ENCODE results near the gene FCN2.
"Not testable (repeated sequence)": the region's sequence is repeated elsewhere in the genome, so short reads cannot be mapped to it uniquely, and the experiment has no call there.

FCN2 gene

DNA sequence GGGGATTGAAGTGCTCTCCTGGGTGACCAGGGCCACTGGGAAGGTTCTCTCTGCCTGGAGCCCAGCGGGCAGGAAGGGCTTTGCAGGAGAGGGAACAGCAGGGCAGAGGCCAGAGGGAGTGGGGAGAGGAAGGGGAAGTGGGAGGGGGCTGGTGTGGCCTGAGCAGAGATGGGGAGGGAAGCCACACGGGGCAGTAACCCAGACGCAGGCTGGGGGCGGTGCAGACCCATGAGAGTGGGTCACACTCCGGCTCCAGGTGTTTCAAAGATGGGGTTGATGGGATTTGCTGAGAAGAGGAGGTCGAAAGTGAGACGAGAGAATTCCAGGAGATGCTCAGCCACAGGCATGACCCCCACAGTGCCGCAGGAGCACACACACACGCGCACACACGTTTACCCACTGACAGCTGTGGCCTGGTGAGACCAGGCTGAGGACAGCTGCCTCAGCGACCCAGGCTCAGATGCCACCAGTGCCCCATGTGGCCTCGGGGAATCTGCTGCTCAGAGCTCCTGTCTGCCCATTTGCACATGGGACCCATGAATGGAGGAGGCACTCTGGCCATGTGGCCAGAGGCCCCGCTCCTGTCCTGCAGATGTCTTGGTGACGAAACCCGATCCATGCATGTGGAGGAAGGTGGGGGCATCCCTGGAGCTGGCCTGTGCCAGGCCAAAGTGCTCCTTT, 32.7 kb upstream of the FCN2 start:
- DNase-seq = no peak

DNA sequence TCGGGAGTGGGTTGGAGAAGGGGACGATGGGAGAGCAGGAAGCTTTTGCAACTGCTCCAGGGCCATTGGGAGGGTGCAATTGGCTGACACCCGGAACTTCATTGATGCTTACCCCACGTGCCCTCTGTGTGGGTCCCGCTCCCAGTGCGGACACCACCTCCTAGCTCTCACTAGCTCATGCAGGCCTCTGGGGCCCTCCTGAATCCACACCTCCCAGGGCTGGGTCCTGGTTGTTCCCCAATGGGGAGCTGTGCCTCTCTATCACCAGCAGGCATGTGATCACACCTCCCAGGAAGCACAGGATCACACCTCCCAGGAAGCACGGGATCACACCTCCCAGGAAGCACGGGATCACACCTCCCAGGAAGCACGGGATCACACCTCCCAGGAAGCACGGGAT, 32.1 kb upstream of the FCN2 start:
- no peak for DNase-seq

DNA sequence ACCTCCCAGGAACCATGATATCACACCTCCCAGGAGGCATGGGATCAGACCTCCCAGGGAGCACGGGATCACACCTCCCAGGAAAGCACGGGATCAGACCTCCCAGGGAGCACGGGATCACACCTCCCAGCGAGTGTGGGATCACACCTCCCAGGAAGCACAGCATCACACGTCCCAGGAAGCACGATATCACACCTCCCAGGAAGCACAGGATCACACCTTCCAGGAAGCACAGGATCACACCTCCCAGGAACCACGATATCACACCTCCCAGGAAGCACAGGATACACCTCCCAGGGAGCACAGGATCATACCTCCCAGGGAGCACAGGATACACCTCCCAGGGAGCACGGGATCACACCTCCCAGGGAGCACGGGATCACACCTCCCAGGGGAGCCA, 30.0 kb upstream of the FCN2 start:
- no peak for DNase-seq

DNA sequence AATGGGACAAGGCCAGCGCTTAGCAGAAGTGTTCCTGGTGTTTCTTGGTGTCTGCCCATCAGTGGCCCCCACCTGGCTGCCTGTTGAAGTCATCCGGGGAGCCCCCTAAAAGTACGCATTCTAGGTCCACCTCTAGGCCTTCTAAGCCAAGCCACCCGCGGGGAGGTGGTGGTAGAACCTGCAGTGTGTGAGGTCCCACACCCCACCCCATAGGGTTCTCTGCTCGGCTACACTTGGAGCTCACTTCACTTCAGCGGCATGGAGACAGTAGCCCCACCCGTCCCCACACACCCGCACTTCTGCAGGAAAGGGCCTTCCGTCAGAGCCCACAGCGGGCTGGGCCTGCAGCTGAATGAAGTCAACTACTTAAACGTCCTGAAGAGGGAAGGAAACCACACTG, 29.6 kb upstream of the FCN2 start:
- no peak for DNase-seq

DNA sequence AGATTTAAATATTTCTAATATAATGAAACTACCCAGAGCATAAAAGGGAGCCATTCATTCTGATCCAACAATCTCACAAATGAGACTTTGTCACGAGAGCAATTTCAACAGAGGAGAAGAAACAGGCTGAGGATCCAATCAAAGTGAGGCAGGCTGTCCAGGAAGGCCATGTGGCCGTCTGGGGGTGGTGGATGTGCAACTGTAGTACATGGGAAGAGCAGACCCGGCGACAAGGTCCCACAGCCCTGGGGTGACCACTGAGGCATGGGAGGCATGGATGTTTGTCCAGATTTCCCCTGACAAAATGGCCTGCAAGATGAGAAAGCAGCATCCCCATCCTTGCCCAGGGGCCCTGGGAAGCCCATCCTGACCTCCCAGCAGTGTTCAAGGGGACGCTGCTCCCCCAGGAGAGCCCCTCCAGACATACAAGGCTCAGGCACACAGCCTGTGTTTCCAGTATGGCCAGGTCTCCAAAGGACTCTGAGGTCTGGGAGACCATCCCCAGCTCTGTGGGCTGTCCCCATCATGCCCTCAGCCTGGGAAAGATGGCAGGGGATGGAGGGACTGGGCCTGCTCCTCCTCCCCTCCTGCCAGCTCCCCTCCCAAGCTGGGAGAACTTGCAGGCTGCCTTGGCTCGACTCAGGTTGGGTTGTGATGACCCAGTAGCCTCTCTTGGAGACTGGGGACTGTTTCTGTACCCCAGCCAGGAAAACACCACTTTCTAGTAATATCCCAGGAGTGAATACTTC, 27.5 kb upstream of the FCN2 start:
- no peak for DNase-seq

DNA sequence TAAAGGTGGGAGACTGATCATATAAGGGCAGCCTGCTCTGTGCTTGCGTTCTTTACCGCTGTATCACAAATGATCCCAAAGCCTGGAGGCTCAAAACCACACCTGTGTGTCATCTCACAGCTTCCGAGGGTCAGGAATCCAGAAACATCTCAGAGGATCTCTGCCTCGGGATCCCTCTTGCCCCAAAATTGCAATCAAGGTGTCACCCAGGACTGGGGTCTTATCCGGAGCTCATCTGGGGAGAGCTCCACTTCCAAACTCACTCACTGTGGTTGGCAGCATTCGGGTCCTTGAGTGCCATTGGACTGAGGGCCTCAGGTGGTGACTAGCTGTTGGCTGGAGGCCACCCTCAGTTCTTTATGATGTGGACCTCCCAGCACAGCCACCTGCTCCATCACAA, 26.7 kb upstream of the FCN2 start:
- no peak for DNase-seq

DNA sequence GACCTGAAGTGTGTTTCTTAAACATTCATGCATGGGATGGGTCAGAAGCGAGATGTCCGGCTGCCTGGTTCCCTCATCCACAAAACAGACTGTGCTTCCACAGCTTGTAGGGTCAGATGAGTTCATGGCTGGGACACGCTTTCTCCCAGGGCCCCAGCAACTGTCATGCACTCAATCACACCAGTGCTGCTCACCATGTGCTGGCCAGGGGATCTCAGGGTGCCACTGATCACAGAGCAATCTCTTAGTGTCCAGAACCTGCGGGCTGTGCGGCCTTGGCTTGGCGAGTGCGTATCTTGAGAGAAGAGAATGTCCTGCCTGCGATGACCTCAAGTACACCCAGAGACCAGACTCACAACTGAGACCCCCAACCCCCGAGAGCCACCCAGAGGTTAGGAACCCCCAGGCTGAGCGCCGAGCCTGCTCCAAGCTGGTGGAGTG, 26.0 kb upstream of the FCN2 start:
- no peak for DNase-seq

DNA sequence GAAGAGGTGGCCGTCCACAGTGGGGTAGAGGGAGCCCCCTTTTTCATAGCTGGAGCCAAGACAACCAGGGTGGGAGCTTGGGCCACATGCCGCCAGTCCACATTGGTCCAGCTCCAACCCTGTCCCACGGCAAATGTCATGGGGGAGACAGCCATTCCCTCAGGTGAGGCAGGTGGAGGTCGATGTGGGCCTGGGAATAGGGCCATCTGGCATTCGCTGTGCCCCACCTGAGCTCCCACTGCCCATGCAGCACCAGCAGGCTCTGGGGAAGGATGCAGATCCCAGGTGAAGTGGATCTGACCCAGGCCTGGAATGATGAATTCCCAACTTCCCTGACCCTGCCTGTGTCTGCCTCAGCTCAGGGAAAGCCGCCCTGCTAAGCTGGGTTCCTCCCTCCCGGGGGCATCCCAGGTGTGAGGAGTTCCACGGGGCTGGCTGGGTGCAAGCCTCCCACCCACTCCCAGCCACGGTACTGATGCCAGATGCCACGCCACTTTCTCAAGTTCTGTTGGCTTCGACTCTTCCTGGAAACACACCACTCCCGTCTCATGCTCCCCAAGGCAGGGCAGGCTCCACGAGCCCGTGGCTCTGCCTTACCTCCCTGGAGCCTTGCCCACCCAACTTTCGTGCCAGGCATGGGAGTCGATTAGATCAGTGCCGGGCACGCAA, 25.2 kb upstream of the FCN2 start:
- no peak for DNase-seq

DNA sequence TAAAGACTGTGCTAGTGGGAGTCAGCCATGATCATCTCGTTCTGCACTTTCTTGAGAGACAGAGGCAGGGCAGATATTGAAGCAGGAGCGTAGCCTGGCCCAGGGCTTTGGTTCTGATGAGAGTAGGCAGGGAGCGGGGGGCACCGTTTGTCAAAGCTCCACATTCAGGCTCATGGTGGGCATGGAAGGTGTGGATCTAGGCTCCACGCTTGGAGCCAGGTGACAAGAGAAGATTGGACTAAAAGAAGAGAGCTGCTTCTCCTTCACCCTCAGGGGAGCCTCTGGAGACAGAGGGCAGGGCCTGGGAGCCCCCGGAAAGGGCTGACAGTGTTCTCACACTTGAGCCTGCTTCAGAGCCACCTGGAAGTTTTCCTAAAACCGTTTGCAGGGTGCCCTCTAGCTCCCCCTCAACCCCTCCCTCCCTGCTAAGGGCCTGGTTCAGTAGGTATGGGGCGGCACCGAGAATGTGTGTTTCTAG, 24.7 kb upstream of the FCN2 start:
- no peak for DNase-seq

DNA sequence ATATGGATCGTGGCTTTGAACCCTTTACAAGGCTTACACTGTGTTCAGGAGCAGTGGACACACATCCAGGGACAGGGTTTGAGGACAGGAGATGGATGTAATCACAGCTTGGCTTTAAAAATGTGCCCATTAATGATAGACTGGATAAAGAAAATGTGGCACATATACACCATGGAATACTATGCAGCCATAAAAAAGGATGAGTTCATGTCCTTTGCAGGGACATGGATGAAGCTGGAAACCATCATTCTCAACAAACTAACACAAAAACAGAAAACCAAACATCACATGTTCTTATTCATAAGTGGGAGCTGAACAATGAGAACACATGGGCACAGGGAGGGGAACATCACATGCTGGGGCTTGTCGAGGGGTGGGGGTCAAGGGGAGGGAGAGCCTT, 23.2 kb upstream of the FCN2 start:
- DNase-seq = not testable (repeated sequence)

DNA sequence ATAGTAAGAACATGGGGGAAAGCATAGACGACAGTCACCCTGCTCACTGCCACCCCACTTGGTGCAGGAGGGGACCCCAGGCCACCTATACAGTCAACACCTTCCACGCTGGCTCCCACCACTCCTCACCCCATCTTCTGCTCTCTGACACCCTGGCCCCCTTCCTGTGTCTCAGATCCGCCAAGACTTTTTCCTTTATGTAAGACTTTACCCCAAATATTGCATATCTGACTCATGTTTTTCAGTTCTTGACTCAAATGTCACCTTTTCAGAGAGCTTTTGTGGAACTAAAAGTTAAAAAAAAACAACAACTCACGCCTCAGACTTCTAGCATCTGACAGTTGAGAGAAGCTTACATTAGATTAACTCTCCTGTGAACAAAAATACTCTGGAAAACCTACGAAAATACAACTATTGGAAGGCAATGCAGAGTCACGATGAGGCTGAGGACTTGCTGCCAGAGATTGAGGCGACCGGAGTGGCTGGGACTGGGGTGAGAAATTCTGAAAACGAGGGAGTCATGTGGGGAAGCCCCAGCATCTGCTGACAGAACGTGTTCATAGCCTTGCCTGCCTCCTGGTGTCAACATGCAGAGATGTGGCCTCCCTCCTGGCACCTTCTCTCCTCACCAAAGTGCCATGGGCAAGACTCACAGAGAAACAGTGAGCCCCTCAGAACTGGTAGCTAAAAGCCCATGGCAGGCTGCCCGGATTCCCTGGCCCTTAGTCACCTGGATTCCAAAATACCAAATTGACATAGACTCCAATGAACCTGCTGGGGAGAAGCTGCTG, 22.4 kb upstream of the FCN2 start:
- DNase-seq = peak; percentile 33

DNA sequence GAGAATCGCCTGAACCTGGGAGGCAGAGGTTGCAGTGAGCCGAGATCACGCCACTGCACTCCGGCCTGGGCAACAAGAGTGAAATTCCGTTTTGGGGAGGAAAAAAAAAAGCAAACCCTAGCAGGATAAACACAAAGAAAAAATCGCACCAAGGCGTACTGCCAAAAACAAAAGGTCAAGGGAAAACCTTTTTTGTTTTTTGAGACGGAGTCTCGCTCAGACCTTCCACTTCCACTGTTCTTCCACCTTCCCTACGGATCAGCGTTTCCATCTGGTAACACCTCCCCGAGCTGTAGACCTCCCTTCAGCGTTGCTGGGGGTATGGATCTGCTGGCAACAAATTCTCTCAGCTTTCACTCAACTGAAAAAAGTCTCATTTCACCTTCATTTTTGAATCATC, 20.1 kb upstream of the FCN2 start:
- no peak for DNase-seq

DNA sequence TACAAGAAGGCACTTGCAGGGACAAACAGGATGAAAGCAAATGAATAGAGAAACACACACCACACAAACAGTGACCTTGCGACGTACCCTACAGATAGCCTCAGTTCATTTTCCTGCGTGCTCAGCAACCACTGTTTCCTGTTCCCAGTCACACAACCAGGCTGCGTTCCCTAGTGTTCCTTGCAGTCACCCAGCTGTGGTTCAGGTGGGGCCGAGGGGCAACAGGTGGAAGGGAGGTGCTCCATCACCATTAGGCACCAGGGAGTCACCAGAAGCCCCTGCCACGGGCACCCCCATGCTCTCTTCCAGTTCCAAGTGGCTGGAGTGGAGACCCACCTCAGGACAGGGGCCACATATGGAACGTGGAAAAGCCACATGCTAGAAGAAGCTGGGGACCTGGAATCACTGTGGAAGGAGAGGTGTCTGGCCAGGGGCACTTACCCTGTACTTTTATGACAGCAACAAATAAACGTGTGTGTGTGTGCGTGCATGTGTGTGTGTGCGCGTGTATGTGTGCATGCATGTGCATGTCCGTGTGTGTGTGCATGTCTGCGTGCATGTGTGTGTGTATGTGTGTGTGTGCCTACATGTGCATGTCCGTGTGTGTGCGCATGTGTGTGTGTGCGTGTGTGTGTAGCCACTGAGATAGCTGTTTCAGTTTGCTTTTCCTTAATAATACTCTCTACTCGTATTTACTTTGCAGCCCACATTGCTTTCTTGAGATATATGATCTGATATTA, 18.8 kb upstream of the FCN2 start:
- no peak for DNase-seq

DNA sequence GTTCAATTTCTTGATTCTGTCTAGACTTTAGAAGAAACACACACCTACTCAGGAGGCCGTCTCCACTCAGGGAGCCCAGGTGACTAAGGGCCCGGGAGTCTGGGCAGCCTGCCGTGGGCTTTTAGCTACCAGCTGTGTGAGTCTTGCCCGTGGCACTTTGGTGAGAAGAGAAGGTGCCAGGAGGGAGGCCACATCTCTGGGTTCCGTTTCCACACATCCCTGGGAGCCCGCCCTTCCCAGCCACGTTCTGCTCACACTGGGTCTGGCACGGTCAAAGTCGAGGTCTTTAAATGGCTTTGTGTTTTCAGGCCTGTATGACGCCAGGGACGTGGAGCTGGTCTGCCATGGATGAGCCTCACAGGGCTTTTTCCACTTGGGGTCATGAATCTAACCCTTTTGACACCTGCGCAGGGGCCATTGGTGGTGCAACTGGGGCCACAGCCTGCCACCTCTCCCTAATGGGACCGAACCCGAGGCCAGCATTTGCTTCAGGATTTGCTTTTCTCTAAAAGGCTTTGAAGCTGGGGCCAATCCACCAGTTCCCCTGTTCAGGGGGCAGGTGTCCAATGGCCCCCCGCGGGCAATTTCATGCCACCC, 17.2 kb upstream of the FCN2 start:
- DNase-seq = peak; percentile 17

DNA sequence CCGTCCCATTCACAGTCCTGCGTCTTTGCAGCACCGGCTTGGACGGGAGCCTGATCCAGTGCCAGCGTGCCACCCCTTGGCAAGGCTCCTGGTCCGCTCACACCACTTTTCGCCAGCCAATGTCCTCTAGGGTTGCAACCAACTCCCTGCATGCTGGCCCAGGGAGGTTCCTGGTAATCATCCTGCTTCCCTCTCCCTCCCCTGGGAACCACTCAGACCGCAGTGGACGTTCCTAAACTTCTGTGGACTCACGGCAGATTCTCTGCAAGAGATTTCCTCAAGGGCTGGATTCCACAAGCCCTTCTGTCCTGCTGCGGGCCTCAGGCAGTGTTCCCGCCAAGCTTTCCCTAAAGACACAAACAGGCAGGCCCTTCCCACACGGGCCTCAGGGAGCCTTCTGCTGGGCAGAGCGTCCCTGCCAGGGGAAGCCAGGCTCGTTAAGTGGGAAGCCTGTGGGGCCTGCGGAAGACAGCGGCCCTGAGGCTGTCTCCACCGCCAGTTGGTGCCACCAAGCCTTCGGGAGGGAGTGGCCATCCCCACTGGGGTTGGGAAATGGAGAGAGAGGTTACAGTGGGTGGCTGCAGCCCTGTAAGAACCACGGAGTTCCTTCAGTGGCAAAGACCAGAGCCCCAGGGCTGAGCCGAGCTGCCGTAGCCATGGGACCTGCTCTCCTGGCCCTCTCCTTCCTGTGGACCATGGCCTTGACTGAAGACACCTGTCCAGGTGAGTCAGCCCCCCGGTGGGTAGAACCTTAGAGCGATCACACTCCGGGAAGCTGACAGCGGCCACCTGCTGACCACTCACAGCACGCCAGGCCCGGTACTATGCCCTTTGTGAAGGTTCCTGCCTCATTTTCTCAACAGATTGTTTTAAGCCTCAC, 16.4 kb upstream of the FCN2 start:
- DNase-seq = no peak

DNA sequence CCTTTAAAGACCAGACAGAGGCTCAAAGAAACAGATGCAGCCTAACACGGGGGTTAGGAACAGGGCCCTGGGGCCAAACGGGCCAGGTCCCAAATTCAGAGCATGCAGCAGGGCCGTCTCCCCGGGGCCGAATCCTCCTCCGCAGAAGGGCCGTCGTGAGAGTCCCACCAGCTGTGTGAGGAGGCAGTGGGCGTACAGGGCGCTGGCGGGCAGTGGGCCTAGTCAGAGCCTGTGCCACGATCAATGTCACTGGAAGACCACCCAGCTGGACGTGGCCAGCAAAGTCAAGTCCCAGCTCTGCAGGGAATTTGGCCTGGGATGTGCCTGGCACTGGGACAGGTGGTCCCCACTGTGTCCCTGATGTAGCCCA, 15.8 kb upstream of the FCN2 start:
- no peak for DNase-seq

DNA sequence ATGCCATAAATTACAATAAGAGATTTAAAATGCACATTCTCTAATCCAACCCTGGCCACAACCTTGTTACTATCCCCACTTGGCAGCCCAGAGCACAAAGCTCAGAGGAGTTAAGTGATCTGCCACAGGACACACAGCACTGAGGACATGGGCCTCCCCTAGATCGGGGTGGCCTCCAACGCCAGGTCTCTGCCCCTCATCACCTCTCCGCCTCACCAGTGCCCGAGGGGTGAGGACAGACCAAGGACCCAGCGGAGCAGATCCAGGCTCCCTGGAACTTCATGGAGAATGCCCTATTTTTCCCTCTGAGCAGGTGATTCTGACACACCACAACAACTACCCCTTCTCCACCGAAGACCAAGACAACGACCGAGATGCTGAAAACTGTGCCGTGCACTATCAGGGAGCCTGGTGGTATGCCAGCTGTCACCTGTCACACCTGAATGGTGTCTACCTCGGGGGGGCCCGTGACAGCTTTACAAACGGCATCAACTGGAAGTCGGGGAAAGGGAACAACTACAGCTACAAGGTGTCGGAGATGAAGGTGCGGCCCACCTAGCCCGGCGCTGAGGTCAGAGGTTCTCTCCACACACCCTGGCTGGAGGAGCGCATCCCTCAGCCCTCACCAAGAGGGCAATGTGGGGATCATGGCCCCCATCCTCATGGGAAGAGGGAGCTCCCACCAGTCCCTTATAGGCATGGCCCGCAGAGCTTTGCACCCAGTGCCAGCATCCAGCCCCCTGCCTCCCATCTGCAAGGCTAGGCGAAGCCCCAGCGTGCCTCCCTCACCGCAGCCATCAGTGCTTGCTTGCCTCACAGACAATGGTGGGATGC, 12.5 kb upstream of the FCN2 start:
- no peak for DNase-seq

DNA sequence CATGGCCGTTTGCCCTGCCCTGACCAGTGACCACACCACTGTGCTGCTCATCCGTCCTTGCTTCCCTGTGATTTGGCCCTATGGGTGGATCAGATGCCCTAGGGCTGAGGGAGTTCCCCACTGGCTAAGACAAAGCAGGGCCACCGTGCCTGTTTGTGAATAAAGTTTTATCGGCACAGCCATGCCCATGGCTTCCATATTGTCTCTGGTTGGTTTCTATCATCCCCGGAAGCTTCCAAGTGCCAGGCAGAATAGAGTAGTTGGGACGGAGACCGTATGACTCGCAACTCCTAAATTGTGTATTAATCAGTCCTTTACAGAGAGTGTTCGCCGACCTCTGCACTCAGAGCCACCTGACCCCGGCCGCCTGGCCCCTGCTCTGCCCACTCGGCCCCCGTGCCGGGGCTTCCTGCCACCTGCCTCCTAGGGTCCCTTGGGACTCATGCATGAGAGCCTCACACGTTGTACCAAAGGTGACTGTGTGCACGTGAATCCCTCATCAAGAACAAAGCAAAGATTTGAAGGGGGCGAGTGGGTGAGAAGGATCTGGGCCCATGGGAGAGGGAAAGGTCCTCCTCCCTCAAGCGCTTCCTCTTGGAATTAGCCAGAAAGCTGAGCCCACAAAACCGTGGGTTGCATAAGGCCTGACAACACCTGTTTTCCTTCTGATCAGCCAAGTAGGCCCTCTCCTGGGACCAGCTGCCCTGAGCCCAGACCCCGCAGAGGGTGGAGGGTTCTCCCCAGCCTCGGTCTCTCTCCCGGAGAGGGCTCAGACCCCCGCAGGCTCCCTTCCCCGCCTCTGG, 11.7 kb upstream of the FCN2 start:
- no peak for DNase-seq

Measured in T1000 (cell line).